HepG2 (cell line): ENCODE measurements around the gene CDC37L1. TPM values are rescaled to one million over a fixed set of nuclear protein-coding genes. Genes with fewer than 3 reads are reported as not detected.

ENCODE experiments used
- EZH2 ChIP-seq: conservative IDR thresholded peaks from 2 replicates; pipeline ENCODE4 v1.6.1; 2012; ENCODE audit warnings: mild to moderate bottlenecking, low read depth, low read length, moderate library complexity
- KMT2A ChIP-seq: sonication (generic); formaldehyde crosslinking; IDR thresholded peaks from 2 replicates; pipeline ENCODE4 v1.4.0; 2020; ENCODE audit warnings: missing genetic modification reagents
- LCORL ChIP-seq, 2 experiments: fragments of 450-650 bp in 1 of 2; sonication (generic) in 1 of 2; formaldehyde crosslinking in 1 of 2; IDR thresholded peaks; 2 replicates each; pipeline versions ENCODE4 v1.5.0 to v1.6.1; 2017 to 2020; ENCODE audit warnings: antibody characterized with exemption in 1 of 2, missing genetic modification reagents in 1 of 2
- RXRA ChIP-seq: sonication (generic); formaldehyde crosslinking; IDR thresholded peaks from 2 replicates; pipeline ENCODE4 v1.5.1; 2020; ENCODE audit warnings: missing genetic modification reagents
- TOPORS ChIP-seq: sonication (generic); formaldehyde crosslinking; IDR thresholded peaks from 2 replicates; pipeline ENCODE4 v1.8.0; 2023; ENCODE audit warnings: mild to moderate bottlenecking, missing genetic modification reagents
- ZBTB8A ChIP-seq: sonication (generic); formaldehyde crosslinking; IDR thresholded peaks from 2 replicates; pipeline ENCODE4 v1.4.0; 2020; ENCODE audit warnings: mild to moderate bottlenecking, low read depth, missing genetic modification reagents, borderline replicate concordance
- ZFP90 ChIP-seq: sonication (generic); formaldehyde crosslinking; IDR thresholded peaks from 2 replicates; pipeline ENCODE4 v1.8.0; 2022; ENCODE audit warnings: missing genetic modification reagents, mild to moderate bottlenecking, inconsistent platforms, borderline replicate concordance
- ZKSCAN1 ChIP-seq: fragments of 150-350 bp; IDR thresholded peaks from 2 replicates; pipeline ENCODE4 v1.6.1; 2014; ENCODE audit warnings: low read length
- ZNF263 ChIP-seq: sonication (generic); formaldehyde crosslinking; IDR thresholded peaks from 2 replicates; pipeline ENCODE4 v1.4.0; 2020; ENCODE audit warnings: missing genetic modification reagents
- polyA plus RNA-seq, 8 experiments: library from polyadenylated mRNA; depleted of rRNA in 3 of 8; stranded (reverse) in 7 of 8; unstranded in 1 of 8; fragments of >200 nt; fragmentation: Illumina TruSeq in 4 of 8; extraction: Trizol in 4 of 8; gene quantifications; 2 replicates each; pipeline versions ENCODE4 v1.2.1 to v1.2.3, GENCODE V29; 2011 to 2016; ENCODE audit warnings: low read depth in 4 of 8, missing spikeins in 1 of 8, mixed read lengths in 1 of 8; ENCODE audit not compliant: insufficient read depth in 1 of 8
- total RNA-seq, 5 experiments: library from RNA; depleted of rRNA; stranded (reverse); fragments of >200 nt; fragmentation: Illumina TruSeq; extraction: Trizol; gene quantifications; 2 replicates each; pipeline ENCODE4 v1.2.3, GENCODE V29; 2016; ENCODE audit warnings: low read depth in 1 of 5
- TF ChIP-seq, protein P1 (sequence below): sonication (generic); formaldehyde crosslinking; IDR thresholded peaks from 2 replicates; pipeline ENCODE4 v1.5.1; 2020; ENCODE audit warnings: mild to moderate bottlenecking, missing genetic modification reagents, borderline replicate concordance
- TF ChIP-seq, protein P2 (sequence below): sonication (generic); formaldehyde crosslinking; IDR thresholded peaks from 2 replicates; pipeline ENCODE4 v1.8.0; 2022; ENCODE audit warnings: mild to moderate bottlenecking, missing genetic modification reagents; ENCODE audit not compliant: insufficient replicate concordance
- TF ChIP-seq, protein P3 (sequence below): sonication (generic); formaldehyde crosslinking; IDR thresholded peaks from 2 replicates; pipeline ENCODE4 v1.8.1; 2023; ENCODE audit warnings: mild to moderate bottlenecking, inconsistent platforms, moderate library complexity, missing genetic modification reagents, borderline replicate concordance

CDC37L1 gene
- total and polyA plus RNA-seq, 2 of the 13 experiments (the other 11 are each of a cell fraction or from before 2014, with no cell fraction given), result 5.5 to 17.0 TPM

DNA sequence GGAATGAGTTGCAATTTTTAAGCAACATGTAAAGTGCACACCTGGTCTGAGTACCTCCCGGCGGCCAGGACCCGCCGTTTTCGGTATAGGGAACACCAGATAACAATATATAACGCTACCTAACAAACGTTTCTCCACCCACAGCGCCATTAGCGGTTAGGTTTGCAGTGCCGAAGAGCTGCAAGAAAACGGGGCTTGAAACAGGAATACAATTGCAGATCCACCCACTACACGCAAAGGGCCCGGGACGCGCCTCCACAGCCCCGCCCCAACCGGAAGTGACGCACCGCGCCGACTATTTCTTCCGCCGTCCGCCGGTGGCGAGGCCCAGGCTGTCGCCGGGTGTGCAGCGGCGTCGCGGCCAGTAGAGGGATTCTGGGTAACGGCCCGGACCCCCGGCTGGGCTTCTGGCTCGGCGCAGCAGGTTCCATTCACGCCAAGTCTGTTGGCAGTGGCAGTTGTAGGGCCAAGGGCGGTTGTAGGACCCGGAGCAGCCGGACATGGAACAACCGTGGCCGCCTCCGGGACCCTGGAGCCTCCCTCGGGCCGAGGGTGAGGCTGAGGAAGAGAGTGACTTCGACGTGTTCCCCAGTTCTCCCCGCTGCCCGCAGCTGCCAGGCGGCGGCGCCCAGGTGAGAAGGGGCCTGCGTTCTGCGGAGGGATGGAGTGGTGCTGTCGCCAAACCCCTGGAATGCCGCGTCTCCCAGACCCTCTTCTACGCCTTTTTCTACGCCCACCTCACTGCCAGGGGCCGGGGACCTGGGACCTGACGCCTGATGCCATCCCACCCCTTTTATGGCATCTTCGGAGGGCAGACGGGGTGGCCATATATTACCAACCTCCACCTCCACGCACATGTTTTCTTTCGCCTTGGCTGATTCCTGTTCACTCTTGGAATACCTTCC, at the start of gene CDC37L1 (continued):
- TF ChIP-seq ZKSCAN1 (no peak), KMT2A (peak; percentile 88), EZH2 (no peak), LCORL (IDR thresholded peaks at IDR 0.05) (no peak), LCORL (CRISPR knock-in tag; IDR thresholded peaks at IDR 0.05) (peak; percentile 81; the same call in 1 of the 2 replicates), TOPORS (no peak), RXRA (CRISPR knock-in tag) (peak; percentile 78; the same call in 1 of the 2 replicates), ZBTB8A (CRISPR knock-in tag) (no peak), ZFP90 (CRISPR knock-in tag) (peak; percentile 82), ZNF263 (no peak; the same call in 1 of the 2 replicates)
- TF ChIP-seq, protein P1, sequence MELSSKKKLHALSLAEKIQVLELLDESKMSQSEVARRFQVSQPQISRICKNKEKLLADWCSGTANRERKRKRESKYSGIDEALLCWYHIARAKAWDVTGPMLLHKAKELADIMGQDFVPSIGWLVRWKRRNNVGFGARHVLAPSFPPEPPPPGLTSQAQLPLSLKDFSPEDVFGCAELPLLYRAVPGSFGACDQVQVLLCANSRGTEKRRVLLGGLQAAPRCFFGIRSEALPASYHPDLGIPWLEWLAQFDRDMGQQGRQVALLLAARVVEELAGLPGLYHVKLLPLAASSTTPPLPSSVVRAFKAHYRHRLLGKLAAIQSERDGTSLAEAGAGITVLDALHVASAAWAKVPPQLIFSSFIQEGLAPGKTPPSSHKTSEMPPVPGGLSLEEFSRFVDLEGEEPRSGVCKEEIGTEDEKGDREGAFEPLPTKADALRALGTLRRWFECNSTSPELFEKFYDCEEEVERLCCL (CRISPR knock-in tag), result no peak
- TF ChIP-seq, protein P2, sequence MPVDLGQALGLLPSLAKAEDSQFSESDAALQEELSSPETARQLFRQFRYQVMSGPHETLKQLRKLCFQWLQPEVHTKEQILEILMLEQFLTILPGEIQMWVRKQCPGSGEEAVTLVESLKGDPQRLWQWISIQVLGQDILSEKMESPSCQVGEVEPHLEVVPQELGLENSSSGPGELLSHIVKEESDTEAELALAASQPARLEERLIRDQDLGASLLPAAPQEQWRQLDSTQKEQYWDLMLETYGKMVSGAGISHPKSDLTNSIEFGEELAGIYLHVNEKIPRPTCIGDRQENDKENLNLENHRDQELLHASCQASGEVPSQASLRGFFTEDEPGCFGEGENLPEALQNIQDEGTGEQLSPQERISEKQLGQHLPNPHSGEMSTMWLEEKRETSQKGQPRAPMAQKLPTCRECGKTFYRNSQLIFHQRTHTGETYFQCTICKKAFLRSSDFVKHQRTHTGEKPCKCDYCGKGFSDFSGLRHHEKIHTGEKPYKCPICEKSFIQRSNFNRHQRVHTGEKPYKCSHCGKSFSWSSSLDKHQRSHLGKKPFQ (CRISPR knock-in tag), result peak; percentile 64
- TF ChIP-seq, protein P3, sequence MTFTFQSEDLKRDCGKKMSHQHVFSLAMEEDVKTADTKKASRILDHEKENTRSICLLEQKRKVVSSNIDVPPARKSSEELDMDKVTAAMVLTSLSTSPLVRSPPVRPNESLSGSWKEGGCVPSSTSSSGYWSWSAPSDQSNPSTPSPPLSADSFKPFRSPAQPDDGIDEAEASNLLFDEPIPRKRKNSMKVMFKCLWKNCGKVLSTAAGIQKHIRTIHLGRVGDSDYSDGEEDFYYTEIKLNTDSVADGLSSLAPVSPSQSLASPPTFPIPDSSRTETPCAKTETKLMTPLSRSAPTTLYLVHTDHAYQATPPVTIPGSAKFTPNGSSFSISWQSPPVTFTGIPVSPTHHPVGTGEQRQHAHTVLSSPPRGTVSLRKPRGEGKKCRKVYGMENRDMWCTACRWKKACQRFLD (CRISPR knock-in tag), result peak; percentile 73; the same call in 1 of the 2 replicates
